ENCODE results near the gene PIK3C2G. TPM values are rescaled to one million over a fixed set of nuclear protein-coding genes. Genes with fewer than 3 reads are reported as not detected.

PIK3C2G gene
- total RNA-seq, 2 experiments from 2014 or later: not detected

DNA sequence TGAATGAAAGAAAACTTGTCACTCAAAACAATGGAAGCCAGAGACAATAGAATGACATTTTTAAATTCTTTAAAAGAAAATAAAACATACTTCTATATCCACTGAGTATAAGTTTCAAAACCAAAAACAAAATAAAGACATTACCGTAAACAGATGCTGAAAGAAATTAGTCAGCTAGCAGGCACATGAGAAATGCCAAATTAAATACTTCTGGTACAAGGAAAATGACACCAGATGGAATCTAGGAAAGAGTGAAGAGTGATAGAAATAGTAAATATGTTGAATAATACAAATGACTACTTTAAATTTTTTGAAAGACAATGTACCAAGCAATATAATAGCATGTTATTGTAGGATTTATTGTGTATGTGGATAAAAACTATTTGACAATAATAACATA lies 23.8 kb downstream of the PIK3C2G start:
- H3K4me3 ChIP-seq (ENCODE audit: low read depth, low read length, poor library complexity, severe bottlenecking): no peak overlapping the region
- no peaks in the 10 kb centered on the region for H4K20me1 ChIP-seq (ENCODE audit: insufficient read depth, low read length)
- ChIA-PET CTCF (ENCODE audit: unreplicated experiment) (no interaction called here), POLR2A (no interaction called here)
- H3K9me2 ChIP-seq (ENCODE audit: insufficient read depth, low read length): no peaks in the 10 kb centered on the region
- H3K79me2 ChIP-seq (ENCODE audit: insufficient read depth, low read depth, low read length): no peaks in the 10 kb centered on the region
- H3K9me3 ChIP-seq (ENCODE audit: low read length): no peaks in the 10 kb centered on the region
- intact Hi-C loops (cut with micrococcal nuclease; ENCODE audit: unreplicated experiment): no loop called here
- TF ChIP-seq, protein P1, sequence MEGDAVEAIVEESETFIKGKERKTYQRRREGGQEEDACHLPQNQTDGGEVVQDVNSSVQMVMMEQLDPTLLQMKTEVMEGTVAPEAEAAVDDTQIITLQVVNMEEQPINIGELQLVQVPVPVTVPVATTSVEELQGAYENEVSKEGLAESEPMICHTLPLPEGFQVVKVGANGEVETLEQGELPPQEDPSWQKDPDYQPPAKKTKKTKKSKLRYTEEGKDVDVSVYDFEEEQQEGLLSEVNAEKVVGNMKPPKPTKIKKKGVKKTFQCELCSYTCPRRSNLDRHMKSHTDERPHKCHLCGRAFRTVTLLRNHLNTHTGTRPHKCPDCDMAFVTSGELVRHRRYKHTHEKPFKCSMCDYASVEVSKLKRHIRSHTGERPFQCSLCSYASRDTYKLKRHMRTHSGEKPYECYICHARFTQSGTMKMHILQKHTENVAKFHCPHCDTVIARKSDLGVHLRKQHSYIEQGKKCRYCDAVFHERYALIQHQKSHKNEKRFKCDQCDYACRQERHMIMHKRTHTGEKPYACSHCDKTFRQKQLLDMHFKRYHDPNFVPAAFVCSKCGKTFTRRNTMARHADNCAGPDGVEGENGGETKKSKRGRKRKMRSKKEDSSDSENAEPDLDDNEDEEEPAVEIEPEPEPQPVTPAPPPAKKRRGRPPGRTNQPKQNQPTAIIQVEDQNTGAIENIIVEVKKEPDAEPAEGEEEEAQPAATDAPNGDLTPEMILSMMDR (conservative IDR thresholded peaks at IDR 0.05; ENCODE audit: low read length): no peak
- TF ChIP-seq EZH2phosphoT487 (IDR thresholded peaks at IDR 0.05; ENCODE audit: borderline replicate concordance, low read depth, low read length): no peak
- no peaks in the 10 kb centered on the region for H3K4me1 ChIP-seq (ENCODE audit: insufficient read depth, low read length, poor library complexity, severe bottlenecking)
- no peak overlapping the region for H3K27ac ChIP-seq (ENCODE audit: low read depth, low read length, poor library complexity, severe bottlenecking)
- H3K4me2 ChIP-seq (ENCODE audit: low read length): no peak overlapping the region
- BruUV-seq (replicated peaks): no TSS peak
- DNase-seq (ENCODE audit: low spot score): no peak
- H2AFZ ChIP-seq (ENCODE audit: low read length): no peak overlapping the region
- no peaks in the 10 kb centered on the region for H3K36me3 ChIP-seq (ENCODE audit: insufficient read depth, low read length)

DNA sequence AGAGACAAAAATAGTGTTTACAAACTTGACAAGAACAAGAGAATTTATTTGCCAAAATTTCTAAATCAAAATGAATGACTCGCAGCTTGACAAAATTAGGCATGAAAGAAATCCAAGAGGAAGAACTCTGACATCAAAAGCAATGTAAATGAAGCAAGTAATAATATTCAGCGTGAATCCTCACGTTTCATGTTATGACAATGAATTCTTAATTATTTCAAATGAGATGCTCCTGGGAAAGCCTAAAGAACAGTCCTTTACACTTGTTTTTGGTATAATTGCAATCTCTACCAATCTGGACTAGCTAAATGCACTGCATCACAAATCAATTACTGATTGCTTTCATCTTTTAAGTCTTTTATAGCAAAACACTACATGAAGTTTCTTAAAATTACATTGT lies 29.1 kb downstream of the PIK3C2G start:
- ChIA-PET CTCF (ENCODE audit: unreplicated experiment) (no interaction called here), POLR2A (interaction anchor here (0.6 to 1.0 kb wide), 2 partner anchors 15 to 599 kb away, joined by 3 read pairs; no protein-coding TSS in a partner anchor)
- Histone ChIP-seq H3K4me2 (ENCODE audit: low read length) (no peak overlapping the region), H4K20me1 (ENCODE audit: insufficient read depth, low read length) (no peaks in the 10 kb centered on the region), H2AFZ (ENCODE audit: low read length) (no peak overlapping the region), H3K4me3 (ENCODE audit: low read depth, low read length, poor library complexity, severe bottlenecking) (no peak overlapping the region), H3K9me2 (ENCODE audit: insufficient read depth, low read length) (no peaks in the 10 kb centered on the region), H3K4me1 (ENCODE audit: insufficient read depth, low read length, poor library complexity, severe bottlenecking) (no peaks in the 10 kb centered on the region), H3K27ac (ENCODE audit: low read depth, low read length, poor library complexity, severe bottlenecking) (no peak overlapping the region), H3K79me2 (ENCODE audit: insufficient read depth, low read depth, low read length) (no peaks in the 10 kb centered on the region), H3K9me3 (ENCODE audit: low read length) (no peaks in the 10 kb centered on the region), H3K36me3 (ENCODE audit: insufficient read depth, low read length) (no peaks in the 10 kb centered on the region)
- intact Hi-C loops (cut with micrococcal nuclease; ENCODE audit: unreplicated experiment): no loop called here
- TF ChIP-seq EZH2phosphoT487 (IDR thresholded peaks at IDR 0.05; ENCODE audit: borderline replicate concordance, low read depth, low read length): no peak
- TF ChIP-seq, protein P1 (conservative IDR thresholded peaks at IDR 0.05; ENCODE audit: low read length): no peak
- no peak for DNase-seq (ENCODE audit: low spot score)
- BruUV-seq (replicated peaks): no TSS peak

DNA sequence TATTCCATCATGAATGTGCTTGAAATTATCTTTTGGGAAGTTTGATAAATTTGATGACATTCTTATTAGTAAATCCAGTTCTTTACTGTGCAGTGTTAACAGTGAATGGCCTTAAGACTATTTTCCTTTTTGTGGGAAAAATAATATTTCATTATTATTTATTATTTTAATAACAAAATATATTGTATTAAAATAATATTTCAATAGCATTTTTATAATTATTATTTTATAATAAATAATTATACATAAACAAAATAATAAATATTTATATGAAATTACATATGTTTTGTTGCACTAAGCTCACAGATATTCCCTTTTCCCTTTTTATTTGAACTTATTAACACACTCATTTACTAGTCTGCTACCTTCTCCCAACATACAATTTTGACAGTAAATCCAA lies 33.6 kb downstream of the PIK3C2G start:
- Histone ChIP-seq H3K79me2 (ENCODE audit: insufficient read depth, low read depth, low read length) (no peaks in the 10 kb centered on the region), H3K27ac (ENCODE audit: low read depth, low read length, poor library complexity, severe bottlenecking) (no peak overlapping the region), H3K9me2 (ENCODE audit: insufficient read depth, low read length) (no peaks in the 10 kb centered on the region), H3K36me3 (ENCODE audit: insufficient read depth, low read length) (no peaks in the 10 kb centered on the region), H3K9me3 (ENCODE audit: low read length) (no peaks in the 10 kb centered on the region), H3K4me2 (ENCODE audit: low read length) (no peak overlapping the region), H3K4me1 (ENCODE audit: insufficient read depth, low read length, poor library complexity, severe bottlenecking) (no peaks in the 10 kb centered on the region), H4K20me1 (ENCODE audit: insufficient read depth, low read length) (no peaks in the 10 kb centered on the region), H3K4me3 (ENCODE audit: low read depth, low read length, poor library complexity, severe bottlenecking) (no peak overlapping the region), H2AFZ (ENCODE audit: low read length) (no peak overlapping the region)
- intact Hi-C loops (cut with micrococcal nuclease; ENCODE audit: unreplicated experiment): no loop called here
- TF ChIP-seq, protein P1 (conservative IDR thresholded peaks at IDR 0.05; ENCODE audit: low read length): no peak
- no peak for TF ChIP-seq EZH2phosphoT487 (IDR thresholded peaks at IDR 0.05; ENCODE audit: borderline replicate concordance, low read depth, low read length)
- ChIA-PET CTCF (ENCODE audit: unreplicated experiment) (no interaction called here), POLR2A (no interaction called here)
- no peak for DNase-seq (ENCODE audit: low spot score)
- BruUV-seq (replicated peaks): no TSS peak
